ENCODE data around the gene OR7D2. TPM values are rescaled to one million over a fixed set of nuclear protein-coding genes. Genes with fewer than 3 reads are reported as not detected.

Gene OR7D2
- 0.35 TPM in 1 of 2 replicates, not detected in the other for total RNA-seq

GRCh38 chr19:9178901-9179300, at the start of gene OR7D2:
Gene OR7D2, plus strand, starts transcription at chr19:9178979. Its CDS starts 6,803 bp downstream, at chr19:9185782.
- no peak for DNase-seq (ENCODE audit: extremely low read depth, low read depth, low spot score)

DNA sequence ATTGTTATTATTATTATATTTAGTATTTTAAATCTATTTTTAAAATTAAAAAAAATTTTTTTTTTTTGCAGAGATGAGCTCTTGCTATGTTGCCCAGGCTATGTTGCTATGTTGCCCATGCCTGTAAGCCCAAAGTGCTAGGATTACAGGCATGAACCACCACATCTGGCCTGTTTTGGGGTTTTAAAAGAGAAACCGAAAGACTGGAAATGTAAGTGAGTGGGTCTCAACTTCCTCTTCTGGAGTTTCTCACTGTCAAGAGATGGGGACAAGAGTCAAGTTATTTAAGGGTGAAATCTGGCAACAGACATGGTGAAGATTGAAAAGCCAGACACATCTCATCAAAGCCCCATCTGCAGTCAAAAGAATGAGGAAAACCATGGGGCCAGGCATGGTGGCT, 47.8 kb upstream of the OR7D2 start:
- no peak for DNase-seq (ENCODE audit: extremely low read depth, low read depth, low spot score)

DNA sequence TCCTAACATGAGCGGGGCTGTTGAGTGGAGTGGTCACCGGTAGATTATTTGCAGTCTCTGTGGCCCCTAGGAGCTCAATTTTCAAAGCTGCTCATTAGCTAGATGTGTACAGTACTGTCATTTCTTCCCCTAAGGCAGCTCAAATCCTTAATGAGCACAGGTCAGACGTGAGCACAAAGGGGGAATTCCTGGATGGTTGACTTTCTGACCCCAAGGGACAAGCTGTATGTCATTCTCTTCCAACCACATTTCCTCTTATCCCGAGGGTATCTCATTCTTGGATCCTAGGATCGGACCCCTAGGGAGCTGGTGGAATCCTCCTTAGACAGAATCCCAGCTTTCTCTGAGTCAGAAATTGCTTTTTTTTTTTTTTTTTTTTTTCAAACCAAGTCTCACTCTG, 46.4 kb upstream of the OR7D2 start:
- no peak for DNase-seq (ENCODE audit: extremely low read depth, low read depth, low spot score)

- DNase-seq (ENCODE audit: extremely low read depth, low read depth, low spot score) = no peak
These were observed 39.1 kb upstream of the OR7D2 start for GRCh38 chr19:9139609-9140158.

GRCh38 chr19:9140159-9140874, 38.5 kb upstream of the OR7D2 start, which contains the start of gene ZNF317:
Gene ZNF317, plus strand, starts transcription at chr19:9140397. Its CDS starts 15,620 bp downstream, at chr19:9156017.
- DNase-seq (ENCODE audit: extremely low read depth, low read depth, low spot score) = peak; percentile 62

DNA sequence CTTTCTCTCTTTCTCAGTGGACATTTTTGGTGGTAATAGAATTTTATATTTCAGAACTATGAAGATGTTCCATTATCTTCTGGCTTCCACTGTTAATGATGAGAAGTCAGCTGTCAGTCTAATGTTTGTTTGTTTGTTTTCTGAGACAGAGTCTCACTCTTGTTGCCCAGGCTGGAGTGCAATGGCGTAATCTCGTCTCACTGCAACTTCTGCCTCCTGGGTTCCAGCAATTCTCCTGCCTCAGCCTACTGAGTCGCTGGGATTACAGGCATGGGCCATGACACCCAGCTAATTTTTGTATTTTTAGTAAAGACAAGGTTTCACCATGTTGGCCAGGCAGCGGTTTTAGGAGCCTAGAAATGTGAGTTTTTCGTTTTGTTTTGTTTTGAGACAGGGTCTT, 33.9 kb upstream of the OR7D2 start:
- DNase-seq (ENCODE audit: extremely low read depth, low read depth, low spot score) = no peak

GRCh38 chr19:9146882-9147281, 31.9 kb upstream of the OR7D2 start:
- no peak for DNase-seq (ENCODE audit: extremely low read depth, low read depth, low spot score)

GRCh38 chr19:9148697-9149096, 30.1 kb upstream of the OR7D2 start:
- DNase-seq (ENCODE audit: extremely low read depth, low read depth, low spot score) = no peak

- no peak for DNase-seq (ENCODE audit: extremely low read depth, low read depth, low spot score)
These were observed 28.8 kb upstream of the OR7D2 start for GRCh38 chr19:9149997-9150396.

- no peak for DNase-seq (ENCODE audit: extremely low read depth, low read depth, low spot score)
These were observed 28.1 kb upstream of the OR7D2 start for GRCh38 chr19:9150650-9151049.

DNA sequence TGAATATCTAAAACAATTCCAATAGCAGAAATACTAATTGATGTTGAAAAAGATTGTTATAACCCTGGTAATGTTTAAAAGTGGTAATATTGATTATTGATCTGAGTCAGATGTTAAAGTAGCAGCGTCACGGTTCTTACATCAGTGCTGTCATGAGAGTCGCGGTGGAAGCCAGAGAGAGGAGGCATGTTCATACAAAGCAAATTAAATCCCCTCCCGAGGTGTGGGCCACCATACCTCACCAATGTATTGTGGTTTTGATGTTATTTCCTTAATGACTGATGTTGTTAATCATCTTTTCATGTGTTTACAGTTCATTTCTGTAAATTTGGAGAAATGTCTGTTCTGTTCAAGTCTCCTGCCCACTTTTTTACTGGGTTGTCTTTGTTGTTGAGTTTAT, 27.4 kb upstream of the OR7D2 start:
- no peak for DNase-seq (ENCODE audit: extremely low read depth, low read depth, low spot score)

DNA sequence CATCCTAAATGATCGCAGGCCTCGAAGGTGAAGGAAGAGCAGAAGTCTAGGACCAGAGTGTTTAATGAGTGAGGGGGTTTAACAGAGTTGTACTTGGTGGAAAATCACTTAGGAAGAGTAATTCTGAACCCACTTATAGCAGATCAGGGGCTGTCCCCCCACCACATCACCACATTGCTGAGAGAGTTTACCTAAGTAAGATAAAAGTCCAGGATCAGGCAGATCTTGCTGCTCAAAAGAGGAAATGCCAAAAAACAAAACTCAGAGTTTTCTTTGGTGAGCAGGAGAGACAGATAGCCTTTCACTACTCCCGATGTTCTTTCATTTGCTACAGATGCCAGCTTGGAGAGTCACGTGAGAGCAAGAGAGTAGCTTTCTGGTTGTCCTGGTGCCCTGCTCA, 23.2 kb upstream of the OR7D2 start:
- no peak for DNase-seq (ENCODE audit: extremely low read depth, low read depth, low spot score)

DNA sequence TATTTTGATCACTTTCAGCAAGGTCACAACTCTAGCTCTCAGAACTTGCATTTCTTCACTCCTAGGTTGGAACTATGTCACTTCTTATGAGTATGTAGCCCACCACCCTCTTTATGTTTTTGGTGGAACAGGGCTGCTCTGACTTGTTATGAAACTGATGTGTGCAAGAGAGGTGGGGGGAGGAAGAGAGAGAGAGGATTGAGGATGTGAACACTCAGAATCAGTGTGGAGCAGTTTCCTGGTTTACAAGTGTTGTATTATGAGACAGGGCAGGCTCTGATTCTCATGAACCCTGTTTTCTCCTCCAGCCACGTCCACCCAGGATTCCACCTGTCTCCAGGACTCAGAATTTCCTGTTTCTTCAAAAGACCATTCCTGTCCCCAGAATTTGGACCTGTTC, 22.5 kb upstream of the OR7D2 start:
- no peak for DNase-seq (ENCODE audit: extremely low read depth, low read depth, low spot score)

DNA sequence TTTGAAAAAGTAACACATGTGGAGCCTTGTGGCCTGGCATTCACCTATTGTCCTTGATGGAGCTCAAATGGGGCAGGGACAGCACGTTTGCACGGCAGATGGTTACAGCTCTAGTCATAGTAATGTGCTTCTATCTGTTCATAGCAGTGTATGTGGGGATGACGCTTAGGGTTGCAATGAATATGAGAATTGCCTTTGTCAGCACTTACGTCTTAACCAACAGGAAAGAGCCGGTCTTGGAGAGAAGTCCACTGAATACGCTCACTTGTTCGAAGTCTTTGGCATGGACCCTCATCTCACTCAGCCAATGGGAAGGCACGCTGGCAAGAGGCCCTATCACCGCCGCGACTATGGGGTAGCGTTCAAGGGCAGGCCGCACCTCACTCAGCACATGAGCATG, 18.9 kb upstream of the OR7D2 start:
- no peak for DNase-seq (ENCODE audit: extremely low read depth, low read depth, low spot score)

DNA sequence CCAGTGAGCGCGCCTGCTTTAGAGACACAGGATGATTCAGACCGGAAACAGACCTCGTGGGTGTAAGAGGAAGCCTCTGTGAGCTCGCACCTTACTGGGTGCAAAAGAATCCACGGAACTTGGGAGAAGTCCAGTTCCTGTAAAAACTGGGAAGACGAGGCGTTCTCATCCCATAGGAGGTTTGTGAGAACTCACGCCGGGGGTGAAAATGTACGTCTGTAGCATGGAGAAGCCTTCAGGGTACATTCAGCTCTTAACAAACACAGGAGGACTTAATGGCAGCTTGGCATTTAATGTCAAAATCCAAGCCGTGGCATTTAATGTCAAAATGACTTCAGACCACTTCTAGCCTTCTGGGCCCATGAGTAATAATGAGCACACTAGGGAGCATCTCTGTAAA, 17.4 kb upstream of the OR7D2 start:
- no peak for DNase-seq (ENCODE audit: extremely low read depth, low read depth, low spot score)

DNA sequence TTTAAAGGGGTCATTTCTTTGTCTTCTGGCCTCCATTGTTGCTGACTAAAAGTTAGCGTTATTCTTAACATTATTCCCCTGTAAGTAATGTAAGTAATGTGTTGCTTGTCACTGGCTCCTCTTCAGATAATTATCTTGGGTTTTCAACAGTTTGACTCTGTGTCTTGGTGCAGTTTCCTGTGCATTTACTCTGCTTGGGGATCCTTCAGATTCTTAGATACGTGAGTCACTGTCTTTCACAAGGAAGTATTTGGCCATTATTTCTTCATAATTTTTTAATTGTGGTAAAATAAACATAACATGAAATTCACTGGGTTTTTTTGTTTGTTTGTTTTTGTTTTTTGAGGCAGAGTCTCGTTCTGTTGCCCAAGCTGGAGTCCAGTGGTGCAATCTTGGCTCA, 13.5 kb upstream of the OR7D2 start:
- DNase-seq (ENCODE audit: extremely low read depth, low read depth, low spot score) = no peak

DNA sequence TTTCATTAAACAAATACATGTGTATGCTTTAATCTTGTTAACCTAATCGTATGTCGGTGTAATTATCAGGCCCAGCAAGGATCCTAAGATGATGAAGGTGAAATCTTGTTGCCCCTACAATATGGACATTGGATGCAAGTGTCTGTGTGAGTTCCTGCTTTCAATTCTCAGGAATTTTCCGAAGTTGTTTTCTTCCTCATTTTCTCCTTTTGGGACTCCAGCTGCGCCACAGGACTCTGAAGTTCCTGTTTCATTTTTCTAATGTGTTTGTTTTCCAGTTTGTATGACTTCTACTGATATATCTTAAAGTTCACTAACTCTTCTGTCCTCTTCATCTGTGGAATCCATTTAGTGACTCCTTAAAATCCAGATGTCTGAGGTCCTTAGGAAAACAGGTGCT, 11.9 kb upstream of the OR7D2 start:
- no peak for DNase-seq (ENCODE audit: extremely low read depth, low read depth, low spot score)

- DNase-seq (ENCODE audit: extremely low read depth, low read depth, low spot score) = no peak
These were observed 7.3 kb upstream of the OR7D2 start for GRCh38 chr19:9171393-9171991.

- no peak for DNase-seq (ENCODE audit: extremely low read depth, low read depth, low spot score)
These were observed 3.5 kb upstream of the OR7D2 start for GRCh38 chr19:9175326-9175725.

GRCh38 chr19:9183000-9183399, 4.2 kb downstream of the OR7D2 start:
- no peak for DNase-seq (ENCODE audit: extremely low read depth, low read depth, low spot score)

DNA sequence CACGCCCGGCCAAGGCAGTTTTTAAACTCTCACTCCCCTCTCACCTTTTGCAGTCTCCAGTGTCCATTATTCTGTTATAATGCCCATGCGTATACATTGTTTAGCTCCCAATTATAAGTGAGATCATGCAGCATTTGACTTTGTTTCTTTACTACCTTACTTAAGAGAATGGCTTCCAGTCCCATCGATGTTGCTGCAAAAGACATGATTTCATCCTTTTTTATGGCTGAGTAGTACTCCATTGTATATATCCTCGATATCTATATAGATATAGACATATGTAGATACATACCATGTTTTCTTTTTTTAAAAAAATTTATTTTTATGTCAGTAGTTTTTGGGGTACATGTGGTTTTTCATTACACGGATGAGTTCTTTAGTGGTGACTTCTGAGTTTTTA, 8.4 kb downstream of the OR7D2 start:
- DNase-seq (ENCODE audit: extremely low read depth, low read depth, low spot score) = no peak

DNA sequence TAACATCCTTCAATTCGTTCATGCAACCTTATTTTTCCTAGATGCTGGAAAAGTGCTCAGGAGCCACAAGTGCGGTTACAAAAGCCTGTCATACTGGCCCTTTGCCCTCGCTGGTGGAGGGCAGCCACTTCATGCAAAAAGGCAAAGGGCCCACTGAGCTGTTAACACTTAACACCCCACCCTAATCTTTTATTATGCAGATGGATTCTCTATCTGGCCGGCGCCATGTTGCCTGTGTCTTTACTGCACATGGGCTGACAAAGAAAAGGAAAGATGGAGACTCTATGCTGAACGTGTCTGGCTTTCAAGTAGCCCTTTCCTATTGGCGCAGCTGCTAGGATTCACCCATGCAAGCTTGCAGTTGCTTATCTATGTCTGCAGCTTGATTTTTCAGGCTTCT, 10.8 kb downstream of the OR7D2 start:
- DNase-seq (ENCODE audit: extremely low read depth, low read depth, low spot score) = no peak

All from glomerular endothelial cell (primary cell).